D721Med (cell line): ENCODE data around the gene MICAL3.

Source experiments
- DNase-seq: peaks from one replicate; pipeline ENCODE4 v3.0.0; 2011; ENCODE audit warnings: low spot score; ENCODE audit not compliant: insufficient read length
- FAIRE-seq: peaks from 2 replicates; lab custom pipeline; 2011; peaks lifted over from hg19 to GRCh38; lab: Jason Lieb, UNC
- CTCF ChIP-seq: IDR thresholded peaks from 2 replicates; pipeline ENCODE4 v1.5.1; 2012; ENCODE audit warnings: mild to moderate bottlenecking, control low read depth; ENCODE audit not compliant: insufficient read depth; ENCODE audit errors: missing control alignments

Gene MICAL3

GRCh38 chr22:17845790-17846189 is 178.6 kb downstream of the MICAL3 start:
- no peak for DNase-seq
- FAIRE-seq, result no peak
- no peak for TF ChIP-seq CTCF

- FAIRE-seq (no peak), DNase-seq (no peak)
- TF ChIP-seq CTCF, result no peak
Measured at GRCh38 chr22:17845327-17845726, 179.0 kb downstream of the MICAL3 start.

DNA sequence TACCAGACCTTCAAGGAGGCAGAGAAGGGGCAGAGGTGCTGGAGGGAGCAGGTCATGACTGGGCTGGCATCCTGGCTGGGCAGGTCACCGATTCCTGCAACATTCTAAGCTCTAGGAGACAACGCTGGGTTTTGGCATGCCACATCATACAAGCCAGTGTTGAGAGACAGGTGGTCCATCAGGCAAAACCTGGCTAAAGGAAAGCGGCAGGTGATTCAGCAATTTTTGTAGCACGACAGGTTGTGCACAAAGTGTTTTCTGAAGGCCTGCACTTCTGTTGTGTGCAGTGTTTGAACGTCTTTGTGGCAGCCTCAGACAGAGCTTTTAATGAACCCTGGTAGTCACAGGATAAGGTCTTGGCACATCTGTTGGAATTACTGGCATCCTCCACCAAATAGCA is 180.2 kb downstream of the MICAL3 start:
- DNase-seq (no peak), FAIRE-seq (no peak)
- no peak for TF ChIP-seq CTCF

DNA sequence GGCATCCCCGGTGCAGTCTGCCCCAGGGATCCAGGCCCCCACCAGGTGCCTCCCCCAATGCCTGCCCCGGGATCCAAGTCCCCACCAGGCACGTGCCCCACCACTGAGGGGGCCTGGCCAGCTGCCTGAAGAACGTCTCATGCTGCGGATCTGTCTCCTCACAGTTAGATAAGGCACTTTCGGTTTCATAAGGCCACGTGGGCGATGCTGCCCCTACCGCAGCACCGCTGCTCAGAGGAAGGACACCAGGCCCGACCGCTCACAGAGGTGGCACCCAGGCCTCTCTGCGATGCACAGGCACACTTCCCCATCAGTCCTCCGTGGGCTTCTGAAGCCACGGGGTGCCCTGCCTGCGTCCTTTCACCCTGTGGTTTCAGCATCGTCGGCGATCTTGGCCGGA is 182.0 kb downstream of the MICAL3 start:
- no peak for FAIRE-seq
- DNase-seq, result no peak

DNA sequence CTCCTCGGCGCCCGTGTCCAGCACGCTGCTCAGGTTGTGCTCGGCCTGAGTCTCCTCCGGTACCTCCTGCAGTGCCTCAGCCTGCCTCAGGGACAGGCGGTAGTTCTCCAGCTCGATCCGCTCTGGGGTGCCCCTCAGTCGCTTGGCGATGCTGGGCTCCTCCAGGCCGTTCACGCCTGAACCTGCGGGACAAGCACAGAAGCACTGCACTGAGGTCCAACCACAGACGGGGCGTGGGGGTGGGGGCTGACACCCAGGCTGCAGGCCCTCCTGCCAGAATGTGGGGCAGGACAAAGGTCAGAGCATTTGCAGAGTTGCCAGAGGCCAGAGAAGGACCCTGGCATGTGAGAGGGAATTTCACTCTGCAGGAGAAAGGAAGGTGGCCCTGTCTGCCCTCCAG is 182.5 kb downstream of the MICAL3 start:
- no peak for FAIRE-seq
- TF ChIP-seq CTCF, result no peak
- no peak for DNase-seq

More for the DNA sequence above, 182.0 kb downstream of the MICAL3 start:
- TF ChIP-seq CTCF, result no peak

DNA sequence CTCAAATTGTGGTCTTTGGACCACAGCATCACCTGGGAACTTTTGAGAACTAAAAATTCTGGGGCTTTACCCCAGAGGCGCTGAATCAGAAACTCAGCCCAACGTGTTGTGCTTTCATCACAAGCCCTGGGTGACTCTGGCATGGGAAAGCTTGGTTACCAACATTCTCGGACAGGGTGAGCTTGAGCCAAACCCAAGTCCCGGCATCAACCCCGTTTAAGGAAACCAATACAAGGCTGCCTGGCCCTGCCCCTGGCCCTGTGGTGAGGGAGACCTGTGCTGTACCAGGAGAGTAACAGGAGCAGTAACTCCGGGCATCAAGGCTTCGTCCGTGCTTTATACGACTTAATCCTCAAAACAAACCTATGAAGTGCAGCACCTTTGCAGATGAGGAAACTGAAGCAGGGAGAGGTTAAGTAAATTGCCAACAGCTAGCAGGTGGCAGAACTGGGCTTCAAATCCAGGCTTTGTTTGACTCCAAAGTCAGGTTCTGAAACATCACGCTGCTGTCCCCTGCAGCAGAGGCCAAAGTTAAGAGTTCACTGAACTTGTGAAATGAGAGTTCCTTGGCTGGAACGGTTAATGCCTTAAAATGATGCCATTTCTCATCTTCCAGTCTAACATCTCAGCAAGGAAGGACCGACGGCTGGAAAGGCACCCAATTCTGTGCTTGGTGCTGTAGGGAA is 186.0 kb downstream of the MICAL3 start:
- DNase-seq (no peak), FAIRE-seq (no peak)
- no peak for TF ChIP-seq CTCF

DNA sequence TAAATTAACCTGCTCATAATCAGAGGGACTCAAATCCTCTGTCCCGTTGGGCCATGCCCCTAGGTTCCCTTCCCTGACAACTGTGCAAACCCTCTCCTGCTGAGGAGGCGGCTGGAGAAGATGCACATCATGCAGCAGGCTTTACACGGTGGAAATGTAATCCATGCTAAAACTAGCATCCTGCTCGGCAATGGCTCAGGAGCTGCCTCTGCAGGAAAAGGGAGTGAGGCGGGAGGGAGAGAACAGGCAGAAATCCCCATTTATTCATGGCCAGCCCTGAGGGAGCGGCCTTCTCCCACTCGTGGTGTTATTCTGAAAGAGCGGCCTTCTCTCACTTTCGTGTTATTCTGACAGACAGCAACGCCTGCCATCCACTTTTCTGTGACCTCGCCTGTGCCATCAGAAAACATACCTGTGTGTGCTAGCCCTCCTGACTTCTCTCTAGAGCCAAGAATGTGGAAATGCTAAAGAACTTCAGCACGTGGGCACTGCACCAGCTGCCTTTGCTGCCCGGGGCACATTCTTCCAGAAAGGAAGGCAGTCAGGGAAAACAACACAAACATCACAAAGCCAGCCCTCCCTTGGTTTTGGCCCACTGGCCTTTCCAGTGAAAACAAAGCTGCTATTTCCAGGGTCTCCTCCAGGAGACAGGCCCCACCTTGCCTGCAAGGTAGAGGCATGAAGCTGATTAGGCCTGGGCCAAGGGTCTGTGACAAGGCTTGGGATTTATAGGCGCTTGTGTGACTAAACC is 187.2 kb downstream of the MICAL3 start:
- DNase-seq, result no peak
- TF ChIP-seq CTCF, result no peak
- no peak for FAIRE-seq
